GM18526 (cell line): ENCODE data around the gene FOXP2.

Experiments used
- POLR2A ChIP-seq: IDR thresholded peaks from 3 replicates; pipeline ENCODE4 v1.6.1; 2011; ENCODE audit not compliant: insufficient read length; ENCODE audit errors: extremely low read depth

Gene FOXP2

DNA sequence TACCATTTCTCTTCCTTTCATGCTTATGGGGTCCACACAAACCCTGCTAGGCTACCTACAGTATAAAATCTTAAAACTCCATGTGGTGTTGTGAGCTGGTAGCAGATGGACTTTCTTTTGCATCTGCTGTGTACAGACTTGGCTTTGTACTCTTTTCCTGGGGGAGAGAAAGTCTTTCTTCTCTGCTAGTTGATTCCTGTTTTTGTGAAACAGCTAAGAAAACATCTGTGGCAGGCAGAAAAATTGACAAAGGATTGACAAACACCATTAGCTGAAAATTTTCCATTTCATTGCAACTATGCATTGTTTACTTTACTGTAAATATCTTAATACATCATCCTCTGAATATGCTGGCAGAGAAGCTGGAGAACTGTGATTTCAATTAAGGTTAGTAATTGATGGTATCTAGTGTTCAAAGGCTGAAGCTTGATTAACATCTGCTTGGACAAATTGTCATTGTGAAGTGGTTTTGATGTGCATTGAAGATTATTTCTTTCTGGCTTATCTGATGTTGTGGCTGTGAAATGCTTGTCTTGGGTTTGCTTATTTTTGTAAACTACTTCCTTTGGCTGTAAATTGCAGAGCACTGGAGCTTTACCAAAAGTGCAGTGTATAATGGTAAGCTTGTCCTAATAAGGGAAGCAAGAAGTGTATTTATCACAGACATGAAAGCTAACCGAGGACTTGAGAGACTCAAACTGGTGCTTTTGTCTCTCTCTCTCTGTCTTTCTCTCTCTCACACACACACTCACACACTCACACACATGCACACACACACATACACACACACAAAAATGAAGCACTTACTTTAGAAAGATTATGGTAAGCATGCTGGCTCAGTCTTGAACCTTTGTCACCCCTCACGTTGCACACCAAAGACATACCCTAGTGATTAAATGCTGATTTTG lies at the start of gene FOXP2:
FOXP2 (plus strand) TSS at position 660 of the 908 bp plus-strand sequence. CDS start 11,697 bp downstream, outside the sequence.
- TF ChIP-seq POLR2A, result no peak

GRCh38 chr7:114365791-114366190 lies 48.8 kb upstream of the FOXP2 start:
- no peak for TF ChIP-seq POLR2A

GRCh38 chr7:114368492-114368891 lies 46.1 kb upstream of the FOXP2 start:
- no peak for TF ChIP-seq POLR2A

DNA sequence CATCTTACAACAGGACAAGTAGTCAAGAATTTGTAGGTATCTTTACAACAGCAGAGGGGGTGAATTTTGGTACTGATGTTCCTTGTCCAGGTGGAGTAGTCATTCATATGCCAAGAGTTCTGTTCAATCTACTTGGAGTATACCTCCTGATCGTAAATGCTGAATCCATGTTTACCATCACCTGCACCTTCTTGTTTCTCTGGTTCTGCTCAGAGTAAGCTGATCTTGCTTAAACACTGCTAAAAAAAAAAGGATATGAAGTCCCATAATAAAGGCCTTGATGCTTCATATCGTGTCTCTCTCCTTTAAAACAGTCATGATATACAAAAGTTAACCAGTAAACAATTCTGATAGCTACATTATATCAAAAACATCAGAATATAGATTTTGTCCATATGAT lies 45.3 kb upstream of the FOXP2 start:
- no peak for TF ChIP-seq POLR2A

DNA sequence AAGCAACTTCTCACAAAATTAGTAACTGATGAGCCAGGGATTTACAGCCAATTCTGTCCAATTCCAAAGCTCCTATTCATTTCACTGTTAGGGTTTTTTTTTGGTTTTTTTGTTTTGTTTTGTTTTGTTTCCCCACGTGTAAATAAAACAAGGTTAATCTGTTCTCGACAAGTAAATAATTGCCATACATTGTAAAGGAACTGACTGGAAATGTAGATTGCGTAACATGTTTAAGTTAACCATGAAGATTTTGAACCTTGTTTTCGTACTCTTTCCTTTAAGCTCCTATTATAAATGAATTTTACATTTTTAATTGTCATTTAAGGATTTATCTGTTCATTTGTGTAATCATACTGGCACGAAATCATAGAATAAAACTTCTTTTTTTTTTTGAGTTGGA lies 42.0 kb upstream of the FOXP2 start:
- no peak for TF ChIP-seq POLR2A

DNA sequence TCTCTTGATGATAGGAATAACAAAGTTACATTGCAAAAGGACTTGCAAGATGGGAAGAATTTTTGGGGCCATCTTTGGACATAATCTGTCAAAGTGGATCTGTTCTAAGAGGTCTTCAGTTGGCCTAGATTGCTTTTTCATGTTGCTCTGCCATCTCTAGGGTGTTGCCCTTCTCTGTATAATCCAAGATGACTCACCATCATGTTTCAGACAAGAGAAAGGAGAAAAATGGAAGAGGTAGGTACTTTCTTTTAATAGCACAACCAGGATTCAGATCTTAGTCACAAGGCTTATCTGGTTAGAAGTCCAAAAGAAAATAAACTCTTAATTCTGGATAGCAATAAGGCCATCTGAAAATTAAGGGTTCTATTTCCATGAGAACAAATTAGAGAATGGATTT lies 38.7 kb upstream of the FOXP2 start:
- TF ChIP-seq POLR2A, result no peak

DNA sequence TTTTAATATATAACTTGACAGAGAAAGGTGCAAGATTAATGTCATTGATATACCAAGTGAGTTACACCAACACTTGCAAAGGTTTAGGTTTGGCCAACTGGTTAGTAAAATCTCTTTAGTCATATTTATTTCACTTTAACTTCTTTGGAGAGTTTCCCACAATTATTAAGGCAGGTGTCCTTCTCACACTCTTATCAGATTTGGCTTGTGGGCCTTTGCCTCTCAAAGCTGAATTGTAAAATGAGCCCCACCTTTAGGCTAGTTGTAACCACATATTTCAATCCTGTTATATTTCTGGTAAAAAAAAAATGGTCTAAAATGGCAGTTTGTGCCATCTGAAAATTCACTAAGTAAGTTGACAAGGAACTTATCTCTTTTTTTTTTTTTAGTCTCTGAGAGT lies 26.6 kb upstream of the FOXP2 start:
- TF ChIP-seq POLR2A, result no peak

DNA sequence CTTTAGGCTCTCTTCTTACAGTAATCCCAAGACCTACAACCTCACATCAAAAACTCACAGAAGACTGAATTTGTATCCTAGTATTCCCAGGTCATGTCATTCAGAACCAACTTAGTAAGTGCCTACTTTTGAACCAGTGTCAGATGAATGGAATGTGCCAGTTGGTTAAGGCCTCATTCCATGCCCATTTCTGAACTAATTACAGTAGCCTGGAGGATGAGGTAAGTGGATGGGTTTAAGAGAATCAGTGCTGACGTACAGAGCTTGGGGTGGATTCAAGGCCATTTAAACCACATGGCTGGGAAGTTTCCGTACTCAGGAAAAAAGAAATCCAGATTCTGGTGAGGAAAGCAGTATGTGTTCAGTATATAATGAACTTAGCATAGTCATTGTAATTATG lies 21.9 kb upstream of the FOXP2 start:
- TF ChIP-seq POLR2A, result no peak

DNA sequence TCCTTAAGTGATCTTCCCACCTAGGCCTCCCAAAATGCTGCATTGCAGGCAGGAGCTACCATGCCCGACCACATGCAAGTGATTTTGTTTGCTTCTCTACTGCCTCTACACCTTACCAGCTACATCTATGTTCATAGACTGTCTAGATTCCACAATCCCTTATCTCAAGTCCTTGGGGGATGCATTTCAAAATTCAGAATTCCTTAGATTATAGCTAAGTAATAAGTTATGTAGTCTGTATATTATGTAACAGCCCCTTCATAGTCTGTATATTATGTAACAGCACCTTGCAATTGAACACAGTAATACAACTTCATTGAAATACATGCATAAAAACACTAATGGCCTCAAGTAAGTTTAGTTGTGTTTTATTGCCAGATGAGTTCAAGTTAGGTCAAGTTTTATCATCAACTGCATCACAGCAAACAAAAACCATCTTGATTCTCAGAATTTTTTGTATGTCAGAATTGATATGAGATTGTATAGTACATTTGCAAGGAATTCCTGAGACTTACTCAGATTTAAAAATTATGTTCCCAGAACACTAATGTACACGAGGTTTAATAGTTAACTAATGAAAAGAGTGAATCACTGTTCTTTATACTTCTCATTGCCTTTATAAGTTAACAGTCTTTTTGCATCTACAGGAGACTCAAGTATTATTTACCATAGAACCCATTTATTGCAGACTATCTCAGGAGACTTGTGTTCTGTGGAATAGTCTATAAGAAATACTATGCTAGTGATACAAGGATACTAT lies 11.6 kb upstream of the FOXP2 start:
- TF ChIP-seq POLR2A, result no peak

GRCh38 chr7:114405427-114405826 lies 9.2 kb upstream of the FOXP2 start:
- TF ChIP-seq POLR2A, result no peak

DNA sequence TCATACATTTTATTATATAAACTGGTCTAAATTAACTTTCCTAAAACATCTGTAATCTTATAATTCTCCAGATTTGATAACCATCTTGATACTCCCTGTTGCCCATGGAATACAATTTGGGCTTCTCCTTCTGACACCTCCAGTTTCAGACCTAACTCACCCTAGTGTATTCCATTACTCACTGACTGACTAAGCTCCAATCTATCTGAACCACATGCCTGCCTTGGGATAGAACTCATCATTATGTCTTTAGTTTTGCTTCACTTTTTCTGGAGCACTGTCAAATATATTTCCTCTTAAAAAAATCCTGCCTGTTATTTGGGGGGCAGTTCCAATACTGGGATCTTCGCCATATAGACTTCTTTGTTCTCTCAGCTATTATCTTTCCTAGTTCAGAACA lies 4.9 kb upstream of the FOXP2 start:
- TF ChIP-seq POLR2A, result no peak

- no peak for TF ChIP-seq POLR2A
Observed at GRCh38 chr7:114412548-114412947, 2.1 kb upstream of the FOXP2 start.

- no peak for TF ChIP-seq POLR2A
Observed at GRCh38 chr7:114413761-114414155, 857 bp upstream of the FOXP2 start.

DNA sequence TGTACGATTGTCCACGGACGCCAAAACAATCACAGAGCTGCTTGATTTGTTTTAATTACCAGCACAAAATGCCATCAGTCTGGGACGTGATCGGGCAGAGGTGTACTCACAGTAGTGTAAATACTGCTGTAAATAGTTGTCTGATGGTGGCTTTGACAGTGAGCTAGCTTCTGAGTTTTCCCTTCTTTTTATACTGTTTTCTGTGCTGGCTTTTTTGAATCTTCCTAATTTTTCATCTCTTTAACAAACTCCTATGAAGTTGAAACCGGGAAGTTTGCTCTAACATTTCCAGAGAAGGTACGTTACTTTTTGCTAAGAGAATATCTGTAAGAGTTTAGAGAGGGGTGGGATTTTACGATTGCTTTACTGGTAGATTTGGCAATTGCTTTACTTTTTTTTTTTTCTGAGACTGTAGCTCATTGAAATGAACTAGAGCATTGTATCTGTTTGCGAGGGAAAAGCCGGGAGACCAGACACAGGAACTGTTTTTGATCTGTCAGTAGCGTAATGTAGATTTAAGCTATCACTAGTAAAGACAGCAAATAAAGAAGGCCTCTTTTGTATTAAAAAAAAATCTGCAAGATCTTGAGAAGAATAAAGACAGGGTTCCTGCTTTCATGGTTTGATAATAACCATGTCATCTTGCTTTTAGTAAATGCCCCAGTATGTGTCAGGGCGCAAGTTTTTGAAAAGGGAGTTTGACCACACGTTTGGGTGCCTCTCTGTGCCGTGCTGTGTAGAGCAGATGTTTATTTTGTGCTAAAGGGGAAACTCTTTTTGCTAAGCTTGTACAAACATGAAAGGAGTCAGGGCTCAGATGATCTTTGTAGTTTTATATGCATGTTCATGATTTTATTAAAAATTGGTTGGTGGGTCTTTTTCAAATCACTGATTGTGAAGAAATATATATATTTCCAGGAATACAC lies 712 bp downstream of the FOXP2 start:
- no peak for TF ChIP-seq POLR2A
